ENCODE data around the gene ARRDC3. TPM values are rescaled to one million over a fixed set of nuclear protein-coding genes. Genes with fewer than 3 reads are reported as not detected.

The ARRDC3 gene
- total and polyA plus RNA-seq, 9 of the 15 experiments (the other 6 are each of a cell fraction or from before 2014, with no cell fraction given): 15.3 to 58.1 (median 39.4) TPM

GRCh38 chr5:91383027-91383955, at the start of gene ARRDC3 (continued):
- TF ChIP-seq HDAC8 (tag; IDR thresholded peaks at IDR 0.05) (peak; percentile 83; the same call in 1 of the 2 replicates), TBL1XR1 (IDR thresholded peaks at IDR 0.05; ENCODE audit: low read length in 2 of 2) (peak; percentile 25 to 74), DMBX1 (CRISPR knock-in tag; IDR thresholded peaks at IDR 0.05; ENCODE audit: borderline replicate concordance) (peak; percentile 64; the same call in 1 of the 2 replicates), TOE1 (IDR thresholded peaks at IDR 0.05; ENCODE audit: borderline replicate concordance) (peak; percentile 29; the same call in 1 of the 2 replicates), TOE1 (CRISPR knock-in tag; IDR thresholded peaks at IDR 0.05; ENCODE audit: borderline replicate concordance, low read depth) (no peak), KLF13 (tag; IDR thresholded peaks at IDR 0.05; ENCODE audit: borderline replicate concordance, low read depth) (peak; percentile 20; the same call in 1 of the 2 replicates), FOXP4 (CRISPR knock-in tag; IDR thresholded peaks at IDR 0.05; ENCODE audit: borderline replicate concordance) (no peak), KDM2B (CRISPR knock-in tag; IDR thresholded peaks at IDR 0.05) (0 out of 2 replicates have a peak, but pooled peaks have one; percentile 31), CREB1 (IDR thresholded peaks at IDR 0.05) (peak; percentile 67), CREB1 (CRISPR knock-in tag; IDR thresholded peaks at IDR 0.05) (peak; percentile 37; the same call in 1 of the 2 replicates), ESRRA (IDR thresholded peaks at IDR 0.05; ENCODE audit: borderline replicate concordance, low read depth) (peak; percentile 31; the same call in 1 of the 2 replicates), E2F3 (CRISPR knock-in tag; IDR thresholded peaks at IDR 0.05) (0 out of 2 replicates have a peak, but pooled peaks have one; percentile 26), VEZF1 (CRISPR knock-in tag; IDR thresholded peaks at IDR 0.05) (peak; percentile 93), ZNF436 (CRISPR knock-in tag; IDR thresholded peaks at IDR 0.05) (no peak), CREBBP (IDR thresholded peaks at IDR 0.05; ENCODE audit: low read depth, low read length) (no peak), ZNF232 (CRISPR knock-in tag; IDR thresholded peaks at IDR 0.05) (0 out of 2 replicates have a peak, but pooled peaks have one; percentile 10), ARHGAP35 (IDR thresholded peaks at IDR 0.05; ENCODE audit: partially characterized antibody) (no peak)
- TF ChIP-seq, protein P1, sequence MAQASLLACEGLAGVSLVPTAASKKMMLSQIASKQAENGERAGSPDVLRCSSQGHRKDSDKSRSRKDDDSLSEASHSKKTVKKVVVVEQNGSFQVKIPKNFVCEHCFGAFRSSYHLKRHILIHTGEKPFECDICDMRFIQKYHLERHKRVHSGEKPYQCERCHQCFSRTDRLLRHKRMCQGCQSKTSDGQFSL (CRISPR knock-in tag; IDR thresholded peaks at IDR 0.05): no peak
- TF ChIP-seq, protein P1 (tag; IDR thresholded peaks at IDR 0.05): no peak; a peak in 1 of 4 replicates
- TF ChIP-seq, protein P2, sequence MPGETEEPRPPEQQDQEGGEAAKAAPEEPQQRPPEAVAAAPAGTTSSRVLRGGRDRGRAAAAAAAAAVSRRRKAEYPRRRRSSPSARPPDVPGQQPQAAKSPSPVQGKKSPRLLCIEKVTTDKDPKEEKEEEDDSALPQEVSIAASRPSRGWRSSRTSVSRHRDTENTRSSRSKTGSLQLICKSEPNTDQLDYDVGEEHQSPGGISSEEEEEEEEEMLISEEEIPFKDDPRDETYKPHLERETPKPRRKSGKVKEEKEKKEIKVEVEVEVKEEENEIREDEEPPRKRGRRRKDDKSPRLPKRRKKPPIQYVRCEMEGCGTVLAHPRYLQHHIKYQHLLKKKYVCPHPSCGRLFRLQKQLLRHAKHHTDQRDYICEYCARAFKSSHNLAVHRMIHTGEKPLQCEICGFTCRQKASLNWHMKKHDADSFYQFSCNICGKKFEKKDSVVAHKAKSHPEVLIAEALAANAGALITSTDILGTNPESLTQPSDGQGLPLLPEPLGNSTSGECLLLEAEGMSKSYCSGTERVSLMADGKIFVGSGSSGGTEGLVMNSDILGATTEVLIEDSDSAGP (CRISPR knock-in tag; IDR thresholded peaks at IDR 0.05): peak; percentile 73
